ENCODE measurements around the gene PCGF2. TPM values are rescaled to one million over a fixed set of nuclear protein-coding genes. Genes with fewer than 3 reads are reported as not detected.
"Not testable (repeated sequence)": the region's sequence is repeated elsewhere in the genome, so short reads cannot be mapped to it uniquely, and the experiment has no call there.

The PCGF2 gene
- total RNA-seq (8.2 TPM), polyA plus RNA-seq (26.5 TPM)

GRCh38 chr17:38748149-38748891 is at the start of gene PCGF2:
Gene PCGF2 (minus strand): TSS chr17:38748336. CDS start chr17:38740402, 7,934 bp downstream.
- Histone ChIP-seq H3K27ac (ENCODE audit: low read depth) (peak within 1 kb of the TSS; percentile 85), H3K4me3 (ENCODE audit: low read depth, low read length) (peak within 1 kb of the TSS; percentile 67), H3K4me1 (ENCODE audit: insufficient read depth) (peaks cover 1% of the 10 kb centered on the region), H3K36me3 (ENCODE audit: insufficient read depth) (no peaks in the 10 kb centered on the region)
- DNase-seq (ENCODE audit: extremely low spot score) = peak; percentile 79
- under 1% methylated on average over 47 of the region's 47 CpGs for WGBS

DNA sequence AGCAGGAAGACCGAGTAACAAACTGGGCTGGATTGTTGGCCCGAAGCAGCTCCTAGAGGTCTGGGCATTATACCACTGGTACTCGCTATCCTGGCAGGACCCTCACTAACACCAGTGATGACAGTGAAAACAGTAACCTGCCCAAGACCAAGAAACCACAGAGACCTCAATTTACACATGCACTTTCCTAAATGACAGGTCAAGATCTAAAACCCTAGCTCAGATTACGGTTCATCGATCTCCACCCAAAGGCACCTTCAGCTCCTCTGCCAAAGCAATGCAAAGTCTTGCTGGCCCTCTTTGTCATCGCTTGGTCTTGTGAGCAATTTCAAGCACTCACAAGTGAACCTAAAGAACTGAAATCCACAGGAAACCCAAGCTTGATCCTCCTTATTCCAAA is 49.7 kb upstream of the PCGF2 start:
- peaks cover 3% of the 10 kb centered on the region for H3K36me3 ChIP-seq (ENCODE audit: insufficient read depth)
- WGBS = 70% methylated on average over 6 of the region's 6 CpGs
- H3K4me3 ChIP-seq (ENCODE audit: low read depth, low read length) = peak overlapping the region; percentile 74
- no peak overlapping the region for H3K27ac ChIP-seq (ENCODE audit: low read depth)
- H3K4me1 ChIP-seq (ENCODE audit: insufficient read depth) = no peaks in the 10 kb centered on the region
- DNase-seq (ENCODE audit: extremely low spot score) = no peak

DNA sequence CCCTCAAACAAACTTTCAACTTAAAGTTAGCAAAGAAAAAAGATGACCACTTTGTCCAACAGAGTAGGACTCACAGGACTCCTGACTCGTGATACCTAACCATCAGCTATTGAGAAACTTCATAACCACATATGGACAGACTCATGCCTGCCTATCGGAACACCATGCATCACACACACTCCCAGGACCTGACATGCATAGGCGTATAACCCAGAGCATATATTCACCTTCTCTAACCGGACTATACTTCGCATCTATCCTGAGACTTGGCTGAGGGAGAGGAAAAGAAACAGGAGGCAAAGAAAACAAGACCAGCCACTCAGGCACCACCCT is 49.0 kb upstream of the PCGF2 start:
- Histone ChIP-seq H3K27ac (ENCODE audit: low read depth) (no peak overlapping the region), H3K4me3 (ENCODE audit: low read depth, low read length) (no peak overlapping the region), H3K36me3 (ENCODE audit: insufficient read depth) (no peaks in the 10 kb centered on the region), H3K4me1 (ENCODE audit: insufficient read depth) (no peaks in the 10 kb centered on the region)
- 65% methylated on average over 5 of the region's 5 CpGs for WGBS
- DNase-seq (ENCODE audit: extremely low spot score) = no peak

GRCh38 chr17:38796451-38797157 is 48.5 kb upstream of the PCGF2 start:
- Histone ChIP-seq H3K36me3 (ENCODE audit: insufficient read depth) (no peaks in the 10 kb centered on the region), H3K4me1 (ENCODE audit: insufficient read depth) (no peaks in the 10 kb centered on the region), H3K27ac (ENCODE audit: low read depth) (no peak overlapping the region), H3K4me3 (ENCODE audit: low read depth, low read length) (no peak overlapping the region)
- 52% methylated on average over 5 of the region's 5 CpGs for WGBS
- DNase-seq (ENCODE audit: extremely low spot score) = no peak

- 95% methylated on average over 5 of the region's 5 CpGs for WGBS
- Histone ChIP-seq H3K36me3 (ENCODE audit: insufficient read depth) (no peaks in the 10 kb centered on the region), H3K4me1 (ENCODE audit: insufficient read depth) (no peaks in the 10 kb centered on the region)
These were observed 46.1 kb upstream of the PCGF2 start for GRCh38 chr17:38794221-38794620.

GRCh38 chr17:38791162-38791561 is 43.0 kb upstream of the PCGF2 start:
- Histone ChIP-seq H3K27ac (ENCODE audit: low read depth) (no peak overlapping the region), H3K36me3 (ENCODE audit: insufficient read depth) (no peaks in the 10 kb centered on the region), H3K4me3 (ENCODE audit: low read depth, low read length) (no peak overlapping the region), H3K4me1 (ENCODE audit: insufficient read depth) (no peaks in the 10 kb centered on the region)
- WGBS = 96% methylated on average over 5 of the region's 5 CpGs
- no peak for DNase-seq (ENCODE audit: extremely low spot score)

More at GRCh38 chr17:38794221-38794620, 46.1 kb upstream of the PCGF2 start:
- Histone ChIP-seq H3K4me3 (ENCODE audit: low read depth, low read length) (no peak overlapping the region), H3K27ac (ENCODE audit: low read depth) (no peak overlapping the region)
- no peak for DNase-seq (ENCODE audit: extremely low spot score)

DNA sequence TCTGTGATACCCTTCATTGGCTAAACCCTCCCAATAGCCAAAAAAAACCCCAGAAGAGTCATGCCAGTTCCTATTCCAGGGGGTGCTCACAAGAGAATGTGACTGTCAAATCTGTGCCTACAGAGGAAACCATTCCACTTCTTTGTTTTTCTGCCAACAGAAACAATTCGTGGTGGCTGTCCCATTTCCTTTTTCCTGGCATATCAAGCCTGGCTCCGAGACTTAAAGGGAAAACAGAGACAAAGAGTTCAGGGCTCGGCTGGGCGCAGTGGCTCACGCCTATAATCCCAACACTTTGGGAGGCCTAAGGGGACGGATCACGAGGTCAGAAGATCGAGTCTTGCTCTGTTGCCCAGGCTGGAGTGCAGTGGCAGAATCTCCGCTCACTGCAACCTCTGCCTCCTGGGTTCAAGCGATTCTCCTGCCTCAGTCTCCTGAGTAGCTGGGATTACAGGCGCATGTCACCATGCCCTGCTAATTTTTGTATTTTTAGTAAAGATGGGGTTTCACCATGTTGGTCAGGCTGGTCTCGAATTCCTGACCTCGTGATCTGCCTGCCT is 42.1 kb upstream of the PCGF2 start:
- not testable (repeated sequence) for H3K27ac ChIP-seq (ENCODE audit: low read depth); H3K4me1 ChIP-seq (ENCODE audit: insufficient read depth); DNase-seq (ENCODE audit: extremely low spot score); H3K4me3 ChIP-seq (ENCODE audit: low read depth, low read length); H3K36me3 ChIP-seq (ENCODE audit: insufficient read depth)
- WGBS = 67% methylated on average over 13 of the region's 13 CpGs

DNA sequence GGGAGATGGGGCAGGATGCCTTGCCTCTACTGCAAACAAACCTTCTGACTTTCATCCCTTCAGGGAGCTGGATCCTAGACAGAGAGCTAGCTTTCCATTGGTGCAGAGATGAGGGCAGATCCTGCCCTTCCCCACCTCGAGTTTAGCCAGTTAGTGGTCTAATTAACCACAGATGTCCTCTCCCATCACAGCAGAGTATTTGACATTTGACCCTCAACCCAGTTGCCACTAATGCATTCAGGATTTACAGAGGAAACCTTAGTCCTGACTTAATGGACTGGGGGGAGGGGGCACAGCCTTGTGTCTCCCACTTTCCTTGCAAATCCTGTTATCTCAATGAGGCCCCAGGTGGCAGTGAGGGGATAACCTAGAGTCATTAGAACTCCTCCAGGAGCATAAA is 41.0 kb upstream of the PCGF2 start:
- Histone ChIP-seq H3K27ac (ENCODE audit: low read depth) (no peak overlapping the region), H3K4me1 (ENCODE audit: insufficient read depth) (no peaks in the 10 kb centered on the region), H3K36me3 (ENCODE audit: insufficient read depth) (no peaks in the 10 kb centered on the region), H3K4me3 (ENCODE audit: low read depth, low read length) (no peak overlapping the region)
- no peak for DNase-seq (ENCODE audit: extremely low spot score)
- WGBS = 9% methylated on average over 1 of the region's 1 CpG

GRCh38 chr17:38787999-38788398 is 39.9 kb upstream of the PCGF2 start:
- 97% methylated on average over 4 of the region's 4 CpGs for WGBS
- H3K27ac ChIP-seq (ENCODE audit: low read depth); DNase-seq (ENCODE audit: extremely low spot score); H3K4me1 ChIP-seq (ENCODE audit: insufficient read depth); H3K36me3 ChIP-seq (ENCODE audit: insufficient read depth); H3K4me3 ChIP-seq (ENCODE audit: low read depth, low read length): not testable (repeated sequence)

GRCh38 chr17:38786372-38786771 is 38.2 kb upstream of the PCGF2 start:
- H3K4me1 ChIP-seq (ENCODE audit: insufficient read depth) = no peaks in the 10 kb centered on the region
- no peak overlapping the region for H3K4me3 ChIP-seq (ENCODE audit: low read depth, low read length)
- no peaks in the 10 kb centered on the region for H3K36me3 ChIP-seq (ENCODE audit: insufficient read depth)
- 82% methylated on average over 6 of the region's 6 CpGs for WGBS
- no peak for DNase-seq (ENCODE audit: extremely low spot score)
- H3K27ac ChIP-seq (ENCODE audit: low read depth) = no peak overlapping the region

- DNase-seq (ENCODE audit: extremely low spot score) = no peak
- 93% methylated on average over 3 of the region's 3 CpGs for WGBS
- no peak overlapping the region for H3K4me3 ChIP-seq (ENCODE audit: low read depth, low read length)
- H3K27ac ChIP-seq (ENCODE audit: low read depth) = no peak overlapping the region
- peaks cover 5% of the 10 kb centered on the region for H3K36me3 ChIP-seq (ENCODE audit: insufficient read depth)
- H3K4me1 ChIP-seq (ENCODE audit: insufficient read depth) = no peaks in the 10 kb centered on the region
These were observed 35.1 kb upstream of the PCGF2 start for GRCh38 chr17:38783227-38783626.

DNA sequence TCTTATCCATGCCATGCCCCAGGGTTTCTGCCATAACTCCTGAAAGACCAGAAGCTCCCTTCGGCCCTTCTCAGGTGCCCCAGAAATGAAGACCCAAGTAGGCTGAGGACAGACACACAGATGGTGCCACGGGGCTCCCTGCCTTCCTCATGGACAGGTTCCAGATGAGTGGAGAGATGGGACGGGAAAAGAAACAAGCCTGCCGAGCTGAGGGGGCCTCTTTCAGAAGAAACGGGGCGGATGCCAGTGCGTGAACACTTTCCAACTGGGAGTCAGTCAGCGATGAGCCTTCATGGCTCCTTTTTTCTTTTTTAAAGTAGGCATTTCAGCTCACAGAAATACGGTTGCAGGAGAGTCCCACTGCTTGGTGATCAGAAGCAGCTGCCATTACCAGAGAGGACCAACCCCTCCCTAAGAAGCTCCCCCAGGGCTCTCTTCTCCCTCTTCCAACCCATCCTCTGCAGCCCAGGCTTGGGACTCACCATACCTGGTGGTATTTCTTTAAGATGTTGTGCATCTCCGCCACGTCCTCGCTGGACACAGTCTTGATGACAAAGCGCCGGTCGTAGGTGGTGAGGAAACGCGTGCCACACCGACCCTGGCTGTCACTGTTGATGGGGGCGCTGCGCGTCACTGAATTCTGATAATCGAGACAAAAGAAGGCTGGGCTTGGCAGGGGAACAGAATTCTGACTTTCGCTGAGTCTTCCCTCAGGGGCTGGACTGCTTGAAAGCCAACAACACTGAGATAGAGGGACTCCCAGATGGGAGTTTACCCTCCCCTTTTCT is 32.0 kb upstream of the PCGF2 start:
- DNase-seq (ENCODE audit: extremely low spot score) = no peak
- peaks cover 5% of the 10 kb centered on the region for H3K36me3 ChIP-seq (ENCODE audit: insufficient read depth)
- no peak overlapping the region for H3K27ac ChIP-seq (ENCODE audit: low read depth)
- 87% methylated on average over 23 of the region's 23 CpGs for WGBS
- H3K4me1 ChIP-seq (ENCODE audit: insufficient read depth) = no peaks in the 10 kb centered on the region
- no peak overlapping the region for H3K4me3 ChIP-seq (ENCODE audit: low read depth, low read length)

DNA sequence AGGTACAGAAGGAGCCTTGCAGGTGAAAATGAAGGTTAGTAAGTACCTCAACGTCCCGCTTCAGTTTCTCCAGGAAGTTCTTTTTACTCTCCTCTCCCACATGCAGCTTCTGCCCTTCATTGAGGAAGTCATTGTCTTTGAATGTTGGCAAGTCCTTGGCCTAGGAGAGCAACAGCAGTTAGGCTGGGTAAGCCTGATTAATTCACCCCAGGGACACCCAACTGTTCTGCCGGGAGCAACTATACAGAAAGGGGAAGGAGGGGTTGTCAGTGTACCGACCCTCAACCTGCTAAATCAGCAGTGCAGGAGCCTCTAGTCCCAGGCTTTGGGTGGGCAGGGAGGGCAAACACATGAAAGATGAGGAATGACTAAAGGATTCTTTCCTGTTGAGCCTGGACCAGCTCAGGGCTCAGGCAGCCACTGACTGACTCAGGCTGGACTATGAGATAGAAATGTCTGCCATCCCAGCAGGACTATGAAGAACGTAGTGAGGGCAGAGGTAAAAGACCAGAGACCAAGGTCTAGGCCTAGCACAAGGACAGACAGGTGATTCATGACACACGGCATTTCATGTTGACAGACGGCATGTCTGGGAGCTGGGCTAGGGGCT is 29.6 kb upstream of the PCGF2 start:
- WGBS = 81% methylated on average over 7 of the region's 7 CpGs
- peaks cover 5% of the 10 kb centered on the region for H3K36me3 ChIP-seq (ENCODE audit: insufficient read depth)
- DNase-seq (ENCODE audit: extremely low spot score) = no peak
- H3K27ac ChIP-seq (ENCODE audit: low read depth) = no peak overlapping the region
- H3K4me3 ChIP-seq (ENCODE audit: low read depth, low read length) = no peak overlapping the region
- no peaks in the 10 kb centered on the region for H3K4me1 ChIP-seq (ENCODE audit: insufficient read depth)
